ENCODE results near the gene AOPEP. TPM values are rescaled to one million over a fixed set of nuclear protein-coding genes. Genes with fewer than 3 reads are reported as not detected.

AOPEP gene
- total and polyA plus RNA-seq, 11 donors = 105 to 310 (median 185) TPM

- 48 to 61% (median 56%) methylated on average over 7 of the region's 7 CpGs for WGBS, 4 donors
Measured at GRCh38 chr9:95058795-95059386, 332.4 kb downstream of the AOPEP start.

GRCh38 chr9:95060234-95060633, 333.7 kb downstream of the AOPEP start:
- Histone ChIP-seq H3K27ac (peak overlapping the region in 9 of 12 donors; percentile 2 to 82 (median 25)), H3K4me3 (peak overlapping the region in 1 of 12 donors; percentile 14), H3K9me3 (no peaks in the 10 kb centered on the region), H3K27me3 (no peaks in the 10 kb centered on the region), H3K4me1 (peaks cover 14 to 100% (median 96%) of the 10 kb centered on the region in 12 donors), H3K36me3 (peaks cover 0 to 55% (median 38%) of the 10 kb centered on the region in 9 donors)
- no peak for DNase-seq
- WGBS, 4 donors = 30 to 41% (median 38%) methylated on average over 5 of the region's 5 CpGs
- no peak for ATAC-seq
- intact Hi-C loops (cut with DNase I) = no loop called here
- TF ChIP-seq, protein P1, sequence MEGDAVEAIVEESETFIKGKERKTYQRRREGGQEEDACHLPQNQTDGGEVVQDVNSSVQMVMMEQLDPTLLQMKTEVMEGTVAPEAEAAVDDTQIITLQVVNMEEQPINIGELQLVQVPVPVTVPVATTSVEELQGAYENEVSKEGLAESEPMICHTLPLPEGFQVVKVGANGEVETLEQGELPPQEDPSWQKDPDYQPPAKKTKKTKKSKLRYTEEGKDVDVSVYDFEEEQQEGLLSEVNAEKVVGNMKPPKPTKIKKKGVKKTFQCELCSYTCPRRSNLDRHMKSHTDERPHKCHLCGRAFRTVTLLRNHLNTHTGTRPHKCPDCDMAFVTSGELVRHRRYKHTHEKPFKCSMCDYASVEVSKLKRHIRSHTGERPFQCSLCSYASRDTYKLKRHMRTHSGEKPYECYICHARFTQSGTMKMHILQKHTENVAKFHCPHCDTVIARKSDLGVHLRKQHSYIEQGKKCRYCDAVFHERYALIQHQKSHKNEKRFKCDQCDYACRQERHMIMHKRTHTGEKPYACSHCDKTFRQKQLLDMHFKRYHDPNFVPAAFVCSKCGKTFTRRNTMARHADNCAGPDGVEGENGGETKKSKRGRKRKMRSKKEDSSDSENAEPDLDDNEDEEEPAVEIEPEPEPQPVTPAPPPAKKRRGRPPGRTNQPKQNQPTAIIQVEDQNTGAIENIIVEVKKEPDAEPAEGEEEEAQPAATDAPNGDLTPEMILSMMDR (IDR thresholded peaks at IDR 0.05) = no peak
- TF ChIP-seq POLR2A (IDR thresholded peaks at IDR 0.05) = no peak

More at GRCh38 chr9:95058795-95059386, 332.4 kb downstream of the AOPEP start:
- peaks cover 0 to 44% (median 27%) of the 10 kb centered on the region in 9 donors for H3K36me3 ChIP-seq
- H3K27ac ChIP-seq = peak overlapping the region in 10 of 12 donors; percentile 13 to 86 (median 70)
- peaks cover 14 to 100% (median 92%) of the 10 kb centered on the region in 12 donors for H3K4me1 ChIP-seq
- H3K9me3 ChIP-seq = no peaks in the 10 kb centered on the region
- no peak for DNase-seq
- H3K27me3 ChIP-seq = no peaks in the 10 kb centered on the region
- peak overlapping the region in 7 of 12 donors; percentile 1 to 50 (median 32) for H3K4me3 ChIP-seq
- intact Hi-C loops (cut with DNase I) = no loop called here
- TF ChIP-seq, protein P1 (IDR thresholded peaks at IDR 0.05) = no peak
- no peak for TF ChIP-seq POLR2A (IDR thresholded peaks at IDR 0.05)
- ATAC-seq = peak in 1 of 4 donors; percentile 4

GRCh38 chr9:95060916-95061315, 334.4 kb downstream of the AOPEP start:
- no peak for ATAC-seq
- 50 to 53% (median 53%) methylated on average over 2 of the region's 2 CpGs for WGBS, 4 donors
- H3K27me3 ChIP-seq = no peaks in the 10 kb centered on the region
- intact Hi-C loops (cut with DNase I) = no loop called here
- H3K4me1 ChIP-seq = peaks cover 12 to 100% (median 95%) of the 10 kb centered on the region in 12 donors
- H3K4me3 ChIP-seq = peak overlapping the region in 1 of 12 donors; percentile 14
- H3K36me3 ChIP-seq = peaks cover 0 to 61% (median 44%) of the 10 kb centered on the region in 9 donors
- no peak for DNase-seq
- peak overlapping the region in 7 of 12 donors; percentile 8 to 82 (median 48) for H3K27ac ChIP-seq
- H3K9me3 ChIP-seq = no peaks in the 10 kb centered on the region
- TF ChIP-seq POLR2A (IDR thresholded peaks at IDR 0.05) = no peak
- TF ChIP-seq, protein P1 (IDR thresholded peaks at IDR 0.05) = no peak

- TF ChIP-seq, protein P1 (IDR thresholded peaks at IDR 0.05) = no peak
- TF ChIP-seq POLR2A (IDR thresholded peaks at IDR 0.05) = no peak
- ATAC-seq = peak in 1 of 4 donors; percentile 3
- intact Hi-C loops (cut with DNase I) = no loop called here
- no peak for DNase-seq
- WGBS, 4 donors = 36 to 57% (median 52%) methylated on average over 13 of the region's 13 CpGs
- no peaks in the 10 kb centered on the region for H3K9me3 ChIP-seq
- H3K4me1 ChIP-seq = peaks cover 7 to 100% (median 90%) of the 10 kb centered on the region in 12 donors
- peak overlapping the region in 1 of 12 donors; percentile 14 for H3K4me3 ChIP-seq
- H3K36me3 ChIP-seq = peaks cover 0 to 73% (median 51%) of the 10 kb centered on the region in 9 donors
- H3K27me3 ChIP-seq = no peaks in the 10 kb centered on the region
- peak overlapping the region in 8 of 12 donors; percentile 27 to 82 (median 67) for H3K27ac ChIP-seq
Measured at GRCh38 chr9:95061916-95062595, 335.6 kb downstream of the AOPEP start.

Measured in heart left ventricle (tissue), 16 donors.